T-helper 2 cell treated with Interferon-gamma antibody and Interleukin-4, amounts not matched to agents 100 ng/mL and 5 ng/mL, for 36 hours (primary cell): ENCODE measurements around the gene HOXC11. TPM values are rescaled to one million over a fixed set of nuclear protein-coding genes. Genes with fewer than 3 reads are reported as not detected.

ENCODE experiments used
- total RNA-seq: library from RNA; stranded (reverse); gene quantifications from 2 replicates; pipeline ENCODE4 v1.2.3, GENCODE V29; 2022

HOXC11 gene
- total RNA-seq, 1 donor from 2014 or later, result not detected

Other genes starting within 250 kb of the HOXC11 start
- 40.7 and 45.5 TPM in 2 replicates for gene CALCOCO1, start 245.7 kb upstream of the HOXC11 start, total RNA-seq
- not detected in 2 replicates for gene CISTR, start 221.1 kb upstream of the HOXC11 start, total RNA-seq
- not detected in 2 replicates for gene HOXC13, start 34.3 kb upstream of the HOXC11 start, total RNA-seq
- gene HOXC12, start 18.2 kb upstream of the HOXC11 start, total RNA-seq, result not detected in 2 replicates
- not detected in 2 replicates for gene HOTAIR, start 1.8 kb downstream of the HOXC11 start, total RNA-seq
- not detected in 2 replicates for gene HOXC10, start 12.0 kb downstream of the HOXC11 start, total RNA-seq
- gene HOXC9, start 27.0 kb downstream of the HOXC11 start, total RNA-seq, result not detected in 2 replicates
- not detected in 2 replicates for gene HOXC8, start 35.9 kb downstream of the HOXC11 start, total RNA-seq
- not detected in 2 replicates for gene HOXC6, start 55.3 kb downstream of the HOXC11 start, total RNA-seq
- gene HOXC5, start 59.9 kb downstream of the HOXC11 start, total RNA-seq, result not detected in 2 replicates
- gene HOXC4, start 80.7 kb downstream of the HOXC11 start, total RNA-seq, result not detected in 2 replicates
- gene SMUG1, start 215.9 kb downstream of the HOXC11 start, total RNA-seq, result 25.7 and 27.5 TPM in 2 replicates